Left renal pelvis (tissue), 4 donors: ENCODE results near the gene CPTP. TPM values are rescaled to one million over a fixed set of nuclear protein-coding genes. Genes with fewer than 3 reads are reported as not detected.

ENCODE experiments used
- DNase-seq, 4 donors: peaks; one replicate each; pipeline ENCODE4 v3.0.0-alpha.2; 2013; ENCODE audit warnings: low read depth in 4 of 4, low spot score in 3 of 4
- polyA plus RNA-seq, 4 donors: library from polyadenylated mRNA; unstranded; fragments of 120-200 nt; gene quantifications; one replicate each; pipeline ENCODE4 v1.2.1, GENCODE V29; 2013; ENCODE audit not compliant: insufficient read length in 4 of 4

The CPTP gene
- polyA plus RNA-seq, 4 donors: 10.3 to 19.5 (median 13.2) TPM

DNA sequence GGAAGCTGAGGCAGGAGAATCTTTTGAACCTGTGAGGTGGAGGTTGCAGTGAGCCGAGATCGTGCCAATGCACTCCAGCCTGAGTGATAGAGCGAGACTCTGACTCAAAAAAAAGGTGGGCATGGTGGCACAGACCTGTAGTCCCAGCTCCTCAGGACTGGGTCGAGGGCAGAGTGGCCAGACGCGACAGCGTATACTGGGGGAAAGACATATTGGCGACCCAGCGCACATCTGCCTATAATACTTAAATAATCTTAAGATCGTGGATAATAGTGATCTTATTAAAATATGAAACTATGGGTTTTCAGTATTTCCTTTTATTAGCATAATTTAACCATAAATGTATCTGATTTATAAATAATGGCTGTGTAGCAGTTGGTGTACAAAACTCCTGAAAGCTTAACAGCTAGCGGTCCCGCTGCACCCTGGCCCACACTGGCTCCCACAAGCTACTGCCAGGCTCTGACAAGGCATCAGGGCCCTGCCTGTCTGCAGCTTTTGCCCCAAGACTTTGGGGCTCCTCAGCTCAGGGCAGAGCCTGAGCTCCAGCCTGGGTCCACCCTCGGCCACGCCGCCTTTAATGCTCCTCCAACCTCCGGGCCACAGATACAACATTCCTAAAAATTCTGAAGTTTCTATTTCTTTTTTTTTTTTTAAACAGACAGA lies 53.1 kb downstream of the CPTP start:
- DNase-seq: no peak

Other genes with a start within 250 kb of the CPTP start
- gene C1orf159, start 208.7 kb upstream of the CPTP start, polyA plus RNA-seq: 10 to 100 TPM in 1 of 4 donors, 1 to 10 TPM in 3; 7.0 to 19.3 (median 7.2) TPM
- gene TTLL10, start 150.9 kb upstream of the CPTP start, polyA plus RNA-seq: under 1 TPM in 3 of 4 donors, not detected in 1; 0.43 to 0.86 (median 0.79) TPM
- under 1 TPM; 0.26 to 0.72 (median 0.51) TPM for gene TNFRSF18, start 118.2 kb upstream of the CPTP start, polyA plus RNA-seq
- 1 to 10 TPM; 1.5 to 2.7 (median 1.8) TPM for gene TNFRSF4, start 110.6 kb upstream of the CPTP start, polyA plus RNA-seq
- 100 to 1,000 TPM; 120 to 139 (median 128) TPM for gene SDF4, start 92.8 kb upstream of the CPTP start, polyA plus RNA-seq
- 10 to 100 TPM; 15.8 to 22.2 (median 20.6) TPM for gene B3GALT6, start 92.6 kb upstream of the CPTP start, polyA plus RNA-seq
- gene C1QTNF12, start 78.1 kb upstream of the CPTP start, polyA plus RNA-seq: 10 to 100 TPM in 1 of 4 donors, 1 to 10 TPM in 3; 4.1 to 17.4 (median 8.5) TPM
- gene UBE2J2, start 50.9 kb upstream of the CPTP start, polyA plus RNA-seq: 10 to 100 TPM; 43.8 to 68.3 (median 49.3) TPM
- gene SCNN1D, start 44.4 kb upstream of the CPTP start, polyA plus RNA-seq: 1 to 10 TPM; 2.3 to 9.0 (median 6.5) TPM
- 10 to 100 TPM; 18.3 to 44.1 (median 34.0) TPM for gene ACAP3, start 16.9 kb upstream of the CPTP start, polyA plus RNA-seq
- gene PUSL1, start 16.2 kb upstream of the CPTP start, polyA plus RNA-seq: 10 to 100 TPM in 1 of 4 donors, 1 to 10 TPM in 3; 5.5 to 12.2 (median 6.0) TPM
- gene INTS11, start 142 bp upstream of the CPTP start, polyA plus RNA-seq: 100 to 1,000 TPM in 3 of 4 donors, 10 to 100 TPM in 1; 93.1 to 177 (median 108) TPM
- gene TAS1R3, start 6.5 kb downstream of the CPTP start, polyA plus RNA-seq: under 1 TPM; 0.24 to 0.45 (median 0.37) TPM
- gene DVL1, start 24.6 kb downstream of the CPTP start, polyA plus RNA-seq: 10 to 100 TPM; 25.8 to 45.4 (median 26.1) TPM
- gene MXRA8, start 33.8 kb downstream of the CPTP start, polyA plus RNA-seq: 100 to 1,000 TPM; 133 to 208 (median 158) TPM
- 10 to 100 TPM; 44.3 to 95.3 (median 56.8) TPM for gene AURKAIP1, start 50.4 kb downstream of the CPTP start, polyA plus RNA-seq
- gene CCNL2, start 74.5 kb downstream of the CPTP start, polyA plus RNA-seq: 100 to 1,000 TPM; 205 to 377 (median 227) TPM
- 100 to 1,000 TPM in 3 of 4 donors, 10 to 100 TPM in 1; 89.3 to 155 (median 113) TPM for gene MRPL20, start 82.5 kb downstream of the CPTP start, polyA plus RNA-seq
- gene ANKRD65, start 96.5 kb downstream of the CPTP start, polyA plus RNA-seq: 10 to 100 TPM in 1 of 4 donors, 1 to 10 TPM in 3; 1.6 to 23.4 (median 9.1) TPM
- gene VWA1, start 110.9 kb downstream of the CPTP start, polyA plus RNA-seq: 10 to 100 TPM; 20.7 to 79.4 (median 48.5) TPM
- 1 to 10 TPM in 3 of 4 donors, under 1 TPM in 1; 0.41 to 4.7 (median 1.9) TPM for gene ATAD3C, start 124.9 kb downstream of the CPTP start, polyA plus RNA-seq
- gene ATAD3B, start 147.0 kb downstream of the CPTP start, polyA plus RNA-seq: 10 to 100 TPM in 3 of 4 donors, 1 to 10 TPM in 1; 8.4 to 28.1 (median 14.2) TPM
- gene ATAD3A, start 187.4 kb downstream of the CPTP start, polyA plus RNA-seq: 10 to 100 TPM; 14.4 to 30.0 (median 19.2) TPM
- gene TMEM240, start 215.8 kb downstream of the CPTP start, polyA plus RNA-seq: 1 to 10 TPM; 3.4 to 9.7 (median 6.3) TPM